ENCODE measurements around the gene IDH3A. TPM values are rescaled to one million over a fixed set of nuclear protein-coding genes. Genes with fewer than 3 reads are reported as not detected.

IDH3A gene
- total RNA-seq, 1 experiment from 2014 or later: 115 TPM

GRCh38 chr15:78146425-78147154 is 2.6 kb upstream of the IDH3A start:
- Histone ChIP-seq H3K36me3 (ENCODE audit: control insufficient read depth in 1 of 2, insufficient read depth in 2 of 2, low read length in 2 of 2) (no peaks in the 10 kb centered on the region), H3K9ac (ENCODE audit: low read length) (no peak overlapping the region), H3K4me2 (ENCODE audit: low read length) (no peak overlapping the region), H3K9me2 (ENCODE audit: insufficient read depth) (no peaks in the 10 kb centered on the region), H3K27me3 (ENCODE audit: insufficient read depth, low read length) (no peaks in the 10 kb centered on the region), H4K20me1 (ENCODE audit: insufficient read depth) (no peaks in the 10 kb centered on the region), H2AFZ (ENCODE audit: low read depth, low read length, poor library complexity, severe bottlenecking) (no peak overlapping the region), H3K27ac (ENCODE audit: low read depth, low read length) (no peak overlapping the region), H3K79me2 (ENCODE audit: insufficient read depth, low read length) (peaks cover 22% of the 10 kb centered on the region), H3K4me3 (replicated peaks in 1 of 2; ENCODE audit: low read depth in 1 of 2, low read length in 2 of 2) (no peak overlapping the region), H3K9me3 (ENCODE audit: control insufficient read depth in 1 of 2, insufficient read depth in 1 of 2, low read depth in 1 of 2, low read length in 2 of 2) (no peaks in the 10 kb centered on the region), H3K4me1 (ENCODE audit: control insufficient read depth in 1 of 2, insufficient read depth in 2 of 2, low read length in 2 of 2) (peaks cover 4 to 36% of the 10 kb centered on the region in 2 experiments; a peak in 3 of 4 replicates)
- intact Hi-C loops (cut with micrococcal nuclease): no loop called here
- ChIA-PET RAD21 (ENCODE audit: low non-redundant PET in 1 of 2, low total read pairs in 2 of 2, uncharacterized antibody in 2 of 2, unreplicated experiment in 2 of 2) (no interaction called here), CTCF (no interaction called here), POLR2A (no interaction called here)
- DNase-seq (ENCODE audit: low read depth, low spot score): no peak
- no TSS peak for BruUV-seq (replicated peaks)
- no peak for ATAC-seq
- TF ChIP-seq CEBPB (IDR thresholded peaks at IDR 0.05; ENCODE audit: low read depth): peak; percentile 60; the same call in 1 of the 2 replicates
- TF ChIP-seq EZH2 (IDR thresholded peaks at IDR 0.05): no peak
- TF ChIP-seq CBX3 (IDR thresholded peaks at IDR 0.05; ENCODE audit: low read depth): no peak
- TF ChIP-seq TCF7L2 (IDR thresholded peaks at IDR 0.05; ENCODE audit: borderline replicate concordance, extremely low read depth, insufficient read depth, insufficient read length): no peak
- TF ChIP-seq SRF (IDR thresholded peaks at IDR 0.05; ENCODE audit: low read depth): no peak
- no peak for TF ChIP-seq POLR2A (IDR thresholded peaks at IDR 0.05; ENCODE audit: borderline replicate concordance, extremely low read depth, insufficient read depth, insufficient read length)

DNA sequence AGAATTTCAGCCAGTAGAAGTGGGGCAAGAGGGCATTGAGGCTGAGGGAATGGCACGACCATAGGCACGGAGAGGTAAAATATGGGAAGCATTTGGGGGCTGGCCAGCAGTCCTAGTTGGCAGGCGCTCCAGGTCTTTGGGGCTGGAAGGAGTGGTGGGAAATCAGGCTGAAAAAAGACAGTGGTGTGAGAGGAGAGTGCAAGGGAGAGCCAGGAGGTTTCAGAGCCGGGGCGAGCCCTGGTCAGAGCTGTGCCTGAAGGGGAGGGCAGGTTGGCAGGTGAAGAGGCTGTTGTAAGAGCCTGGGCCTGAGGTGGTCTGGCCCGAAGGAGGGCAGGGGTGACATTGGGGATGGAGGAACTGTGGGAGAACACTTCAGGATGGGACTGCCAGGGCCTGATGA is 1.6 kb upstream of the IDH3A start:
- Histone ChIP-seq H4K20me1 (ENCODE audit: insufficient read depth) (no peaks in the 10 kb centered on the region), H3K4me3 (replicated peaks in 1 of 2; ENCODE audit: low read depth in 1 of 2, low read length in 2 of 2) (no peak overlapping the region), H3K27me3 (ENCODE audit: insufficient read depth, low read length) (no peaks in the 10 kb centered on the region), H2AFZ (ENCODE audit: low read depth, low read length, poor library complexity, severe bottlenecking) (no peak overlapping the region), H3K9ac (ENCODE audit: low read length) (no peak overlapping the region), H3K4me2 (ENCODE audit: low read length) (peak overlapping the region; percentile 89), H3K4me1 (ENCODE audit: control insufficient read depth in 1 of 2, insufficient read depth in 2 of 2, low read length in 2 of 2) (peaks cover 4 to 36% of the 10 kb centered on the region in 2 experiments; a peak in 3 of 4 replicates), H3K79me2 (ENCODE audit: insufficient read depth, low read length) (peaks cover 28% of the 10 kb centered on the region), H3K36me3 (ENCODE audit: control insufficient read depth in 1 of 2, insufficient read depth in 2 of 2, low read length in 2 of 2) (no peaks in the 10 kb centered on the region), H3K27ac (ENCODE audit: low read depth, low read length) (no peak overlapping the region), H3K9me2 (ENCODE audit: insufficient read depth) (no peaks in the 10 kb centered on the region), H3K9me3 (ENCODE audit: control insufficient read depth in 1 of 2, insufficient read depth in 1 of 2, low read depth in 1 of 2, low read length in 2 of 2) (no peaks in the 10 kb centered on the region)
- POLR2A ChIA-PET: no interaction called here
- RAD21 ChIA-PET (ENCODE audit: low non-redundant PET in 1 of 2, low total read pairs in 2 of 2, uncharacterized antibody in 2 of 2, unreplicated experiment in 2 of 2): no interaction called here
- intact Hi-C loops (cut with micrococcal nuclease): no loop called here
- CTCF ChIA-PET: no interaction called here
- TF ChIP-seq ZFX (IDR thresholded peaks at IDR 0.05): no peak
- TF ChIP-seq EGR1 (IDR thresholded peaks at IDR 0.05; ENCODE audit: low read depth): no peak
- no peak for TF ChIP-seq POLR2A (IDR thresholded peaks at IDR 0.05; ENCODE audit: borderline replicate concordance, extremely low read depth, insufficient read depth, insufficient read length)
- TF ChIP-seq, protein P1, sequence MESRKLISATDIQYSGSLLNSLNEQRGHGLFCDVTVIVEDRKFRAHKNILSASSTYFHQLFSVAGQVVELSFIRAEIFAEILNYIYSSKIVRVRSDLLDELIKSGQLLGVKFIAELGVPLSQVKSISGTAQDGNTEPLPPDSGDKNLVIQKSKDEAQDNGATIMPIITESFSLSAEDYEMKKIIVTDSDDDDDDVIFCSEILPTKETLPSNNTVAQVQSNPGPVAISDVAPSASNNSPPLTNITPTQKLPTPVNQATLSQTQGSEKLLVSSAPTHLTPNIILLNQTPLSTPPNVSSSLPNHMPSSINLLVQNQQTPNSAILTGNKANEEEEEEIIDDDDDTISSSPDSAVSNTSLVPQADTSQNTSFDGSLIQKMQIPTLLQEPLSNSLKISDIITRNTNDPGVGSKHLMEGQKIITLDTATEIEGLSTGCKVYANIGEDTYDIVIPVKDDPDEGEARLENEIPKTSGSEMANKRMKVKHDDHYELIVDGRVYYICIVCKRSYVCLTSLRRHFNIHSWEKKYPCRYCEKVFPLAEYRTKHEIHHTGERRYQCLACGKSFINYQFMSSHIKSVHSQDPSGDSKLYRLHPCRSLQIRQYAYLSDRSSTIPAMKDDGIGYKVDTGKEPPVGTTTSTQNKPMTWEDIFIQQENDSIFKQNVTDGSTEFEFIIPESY (IDR thresholded peaks at IDR 0.05; ENCODE audit: extremely low read depth, insufficient replicate concordance, low read length): no peak
- TF ChIP-seq SP1 (IDR thresholded peaks at IDR 0.05; ENCODE audit: low read depth): no peak
- TF ChIP-seq SIN3A (IDR thresholded peaks at IDR 0.05; ENCODE audit: low read depth): no peak
- TF ChIP-seq ELF1 (IDR thresholded peaks at IDR 0.05; ENCODE audit: borderline replicate concordance, low read depth): no peak
- TF ChIP-seq ZNF274 (IDR thresholded peaks at IDR 0.05; ENCODE audit: low read depth, low read length): no peak
- no peak for TF ChIP-seq YY1 (IDR thresholded peaks at IDR 0.05; ENCODE audit: extremely low read depth, insufficient replicate concordance, low read depth, low read length)
- no peak for TF ChIP-seq EZH2phosphoT487 (IDR thresholded peaks at IDR 0.05; ENCODE audit: borderline replicate concordance)
- TF ChIP-seq CBX3 (IDR thresholded peaks at IDR 0.05; ENCODE audit: low read depth): no peak
- TF ChIP-seq, protein P2, sequence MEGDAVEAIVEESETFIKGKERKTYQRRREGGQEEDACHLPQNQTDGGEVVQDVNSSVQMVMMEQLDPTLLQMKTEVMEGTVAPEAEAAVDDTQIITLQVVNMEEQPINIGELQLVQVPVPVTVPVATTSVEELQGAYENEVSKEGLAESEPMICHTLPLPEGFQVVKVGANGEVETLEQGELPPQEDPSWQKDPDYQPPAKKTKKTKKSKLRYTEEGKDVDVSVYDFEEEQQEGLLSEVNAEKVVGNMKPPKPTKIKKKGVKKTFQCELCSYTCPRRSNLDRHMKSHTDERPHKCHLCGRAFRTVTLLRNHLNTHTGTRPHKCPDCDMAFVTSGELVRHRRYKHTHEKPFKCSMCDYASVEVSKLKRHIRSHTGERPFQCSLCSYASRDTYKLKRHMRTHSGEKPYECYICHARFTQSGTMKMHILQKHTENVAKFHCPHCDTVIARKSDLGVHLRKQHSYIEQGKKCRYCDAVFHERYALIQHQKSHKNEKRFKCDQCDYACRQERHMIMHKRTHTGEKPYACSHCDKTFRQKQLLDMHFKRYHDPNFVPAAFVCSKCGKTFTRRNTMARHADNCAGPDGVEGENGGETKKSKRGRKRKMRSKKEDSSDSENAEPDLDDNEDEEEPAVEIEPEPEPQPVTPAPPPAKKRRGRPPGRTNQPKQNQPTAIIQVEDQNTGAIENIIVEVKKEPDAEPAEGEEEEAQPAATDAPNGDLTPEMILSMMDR (IDR thresholded peaks at IDR 0.05 in 2 of 3, conservative IDR thresholded peaks at IDR 0.05 in 1 of 3; ENCODE audit: borderline replicate concordance in 1 of 3, insufficient read depth in 1 of 3, low read depth in 2 of 3, low read length in 2 of 3): no peak
- BruUV-seq (replicated peaks): no TSS peak
- DNase-seq (ENCODE audit: low read depth, low spot score) (no peak), ATAC-seq (no peak)
